GM12892 (cell line): ENCODE data around the gene DDX51.

Source experiments
- POLR2A ChIP-seq: IDR thresholded peaks from 2 replicates; pipeline ENCODE4 v1.6.1; 2011; ENCODE audit warnings: low read depth, low read length, control low read depth
- POLR2AphosphoS5 ChIP-seq: IDR thresholded peaks from 2 replicates; pipeline ENCODE4 v1.6.1; 2011; ENCODE audit warnings: low read depth, low read length, control low read depth
- TAF1 ChIP-seq: IDR thresholded peaks from 2 replicates; pipeline ENCODE4 v1.6.1; 2011; ENCODE audit warnings: low read depth, mild to moderate bottlenecking, control low read depth, low read length, borderline replicate concordance

- TF ChIP-seq POLR2A (no peak), POLR2AphosphoS5 (no peak), TAF1 (no peak)
Measured at GRCh38 chr12:132143336-132144071, 615 bp downstream of the DDX51 start.
